Heart right ventricle (tissue), 16 donors: Measurements from ENCODE around the gene GCK. TPM values are rescaled to one million over a fixed set of nuclear protein-coding genes. Genes with fewer than 3 reads are reported as not detected.

ENCODE experiments used
- ATAC-seq, 8 donors: fragments of 200-7000 bp; cut with Tn5 transposase; one replicate each; pipeline ENCODE4 v1.9.1; 2020; ENCODE audit warnings: mild to moderate bottlenecking in 8 of 8, moderate library complexity in 8 of 8, moderate number of reproducible peaks in 1 of 8
- DNase-seq, 2 donors: peaks; one replicate each; pipeline ENCODE4 v3.0.0-alpha.2; 2020
- H3K27ac ChIP-seq, 10 donors: fragments of 200-600 bp; sonication (generic) in 2 of 10; one replicate each; pipeline versions ENCODE4 v1.5.0 to v1.8.0; 2020 to 2022; ENCODE audit warnings: mild to moderate bottlenecking in 3 of 10
- H3K27me3 ChIP-seq, 7 donors: fragments of 200-600 bp; one replicate each; pipeline ENCODE4 v1.8.0; 2021 to 2022; ENCODE audit warnings: mild to moderate bottlenecking in 2 of 7
- H3K36me3 ChIP-seq, 9 donors: fragments of 200-600 bp; sonication (generic) in 1 of 9; one replicate each; pipeline versions ENCODE4 v1.5.0 to v1.8.0; 2020 to 2022; ENCODE audit warnings: mild to moderate bottlenecking in 2 of 9
- H3K4me1 ChIP-seq, 9 donors: fragments of 200-600 bp; sonication (generic) in 1 of 9; one replicate each; pipeline versions ENCODE4 v1.5.0 to v1.8.0; 2020 to 2022; ENCODE audit warnings: mild to moderate bottlenecking in 4 of 9
- H3K4me3 ChIP-seq, 10 donors: fragments of 200-600 bp; sonication (generic) in 2 of 10; one replicate each; pipeline versions ENCODE4 v1.5.0 to v1.8.0; 2020 to 2022; ENCODE audit warnings: mild to moderate bottlenecking in 7 of 10, moderate library complexity in 2 of 10
- H3K9me3 ChIP-seq, 11 donors: fragments of 200-600 bp in 10 of 11; sonication (generic) in 2 of 11; one replicate each; pipeline versions ENCODE4 v1.5.0 to v1.8.0; 2013 to 2022; ENCODE audit warnings: mild to moderate bottlenecking in 2 of 11, control low read depth in 1 of 11, moderate library complexity in 1 of 11
- CTCF ChIP-seq, 9 donors: fragments of 200-600 bp; sonication (generic) in 2 of 9; IDR thresholded peaks; one replicate each; pipeline versions ENCODE4 v1.5.0 to v1.8.0; 2021 to 2022; ENCODE audit warnings: antibody characterized with exemption in 9 of 9, mild to moderate bottlenecking in 5 of 9, moderate library complexity in 1 of 9
- WGBS, 2 donors: extraction: QIAGEN DNeasy Blood & Tissue Kit; methylation state at CpG; one replicate each; pipeline ENCODE4 v1.1.7; 2013; ENCODE audit warnings: inconsistent platforms in 1 of 2; 5-methylcytosine and 5-hydroxymethylcytosine counted together
- intact Hi-C, 10 donors: fragments of 100-400 bp; cut with DNase I; formaldehyde crosslinking; loops; one replicate each; pipeline versions ENCODE4 v1.11.1 to v1.14.2; 2022
- polyA plus RNA-seq, 2 donors: library from polyadenylated mRNA; stranded (reverse); fragments of 200-250 nt; gene quantifications; one replicate each; pipeline ENCODE4 v1.2.3, GENCODE V29; 2013
- total RNA-seq, 10 donors: library from RNA; stranded (reverse); fragmentation: NEBNext Ultra II Directional in 3 of 10; extraction: Animal tissue kit (Norgen Biotek cat#: 25700) in 3 of 10; gene quantifications; one replicate each; pipeline versions ENCODE4 v1.2.1 to v1.2.4, GENCODE V29; 2021 to 2023
- donor health status: Arrhythmogenic right ventricular cardiomyopathy.
- donor health status: ischemic (EF 13 %, LVEDD 7.1; RV severe dilation, severe dysfunction).
- donor health status: healthy with polysubstance abuse.
- donor health status: DM: no; HTN: yes; CAD: no.
- donor health status: DM: no; HTN: no; CAD: no.
- donor health status: ischemic (EF 25% LVEDD 6.9; RV normal size, moderate dysfunction).
- donor health status: ischemic (EF 25% LVEDD 5.7; RV mildly dilated, moderate dysfunction).
- donor health status: healthy.
- donor health status: DM: yes; HTN: yes; CAD: no.
- donor health status: Ischemic cardiomyopathy.
- donor health status: ischemic (EF 35%, LVEDD 5.7; RV mildly dilated, moderate dysfunction).
- donor health status: nonischemic (EF 11% LVEDD 7.7; RV severe dilation, severe dysfunction).
- donor health status: DM: yes; HTN: yes; CAD: no.
- donor health status: PGD.
- donor health status: ischemic (EF 29% LVEDD 5.4; RV normal size, mild dysfunction).
- donor health status: nonischemic (EF 23%, LVEDD 6.1; RV moderate dilation, normal function).

The GCK gene
- total and polyA plus RNA-seq, 12 donors = 0.50 to 6.0 (median 1.5) TPM

- no peaks in the 10 kb centered on the region for H3K27me3 ChIP-seq
- 77 to 81% methylated on average over 7 of the region's 7 CpGs for WGBS, 2 donors
- H3K9me3 ChIP-seq = no peaks in the 10 kb centered on the region
- no peak overlapping the region for H3K4me3 ChIP-seq
- peaks cover 0 to 5% (median 0%) of the 10 kb centered on the region in 9 donors for H3K4me1 ChIP-seq
- DNase-seq (no peak), ATAC-seq (no peak)
- intact Hi-C loops = no loop called here
- no peak overlapping the region for H3K27ac ChIP-seq
- no peak for TF ChIP-seq CTCF (IDR thresholded peaks at IDR 0.05)
- peaks cover 0 to 68% (median 42%) of the 10 kb centered on the region in 9 donors for H3K36me3 ChIP-seq
Measured at GRCh38 chr7:44212581-44213184, 23.4 kb upstream of the GCK start.

GRCh38 chr7:44212018-44212417 is 22.8 kb upstream of the GCK start:
- 83% methylated on average over 6 of the region's 6 CpGs for WGBS, 2 donors

GRCh38 chr7:44211126-44211675 is 22.0 kb upstream of the GCK start:
- no peak for ATAC-seq
- no peak overlapping the region for H3K27ac ChIP-seq
- peaks cover 0 to 5% (median 0%) of the 10 kb centered on the region in 9 donors for H3K4me1 ChIP-seq
- intact Hi-C loops = no loop called here
- DNase-seq = no peak
- H3K27me3 ChIP-seq = no peaks in the 10 kb centered on the region
- peaks cover 0 to 83% (median 56%) of the 10 kb centered on the region in 9 donors for H3K36me3 ChIP-seq
- H3K9me3 ChIP-seq = no peaks in the 10 kb centered on the region
- no peak for TF ChIP-seq CTCF (IDR thresholded peaks at IDR 0.05)
- 90 to 92% methylated on average over 10 of the region's 10 CpGs for WGBS, 2 donors
- no peak overlapping the region for H3K4me3 ChIP-seq

More at GRCh38 chr7:44212018-44212417, 22.8 kb upstream of the GCK start:
- Histone ChIP-seq H3K36me3 (peaks cover 0 to 75% (median 49%) of the 10 kb centered on the region in 9 donors), H3K4me3 (no peak overlapping the region), H3K27me3 (no peaks in the 10 kb centered on the region), H3K27ac (no peak overlapping the region), H3K9me3 (no peaks in the 10 kb centered on the region), H3K4me1 (peaks cover 0 to 5% (median 0%) of the 10 kb centered on the region in 9 donors)
- no peak for TF ChIP-seq CTCF (IDR thresholded peaks at IDR 0.05)
- no peak for DNase-seq
- intact Hi-C loops = no loop called here
- ATAC-seq = no peak

- no peak for ATAC-seq
- Histone ChIP-seq H3K27me3 (no peaks in the 10 kb centered on the region), H3K4me1 (peaks cover 0 to 5% (median 0%) of the 10 kb centered on the region in 9 donors), H3K27ac (no peak overlapping the region), H3K9me3 (no peaks in the 10 kb centered on the region), H3K36me3 (peaks cover 0 to 94% (median 66%) of the 10 kb centered on the region in 9 donors), H3K4me3 (no peak overlapping the region)
- intact Hi-C loops = no loop called here
- no peak for TF ChIP-seq CTCF (IDR thresholded peaks at IDR 0.05)
- DNase-seq = no peak
- WGBS, 2 donors = 87% methylated on average over 5 of the region's 5 CpGs
Measured at GRCh38 chr7:44210107-44210506, 20.9 kb upstream of the GCK start.
